ENCODE results near the gene HDC.
A peak's percentile ranks its signal among the peaks of the same experiment; 100 is the strongest.

Gene HDC

GRCh38 chr15:50259276-50259675 lies 6.2 kb downstream of the HDC start:
- peaks cover 21% of the 10 kb centered on the region for H3K4me1 ChIP-seq (ENCODE audit: insufficient read depth, poor library complexity, severe bottlenecking)

GRCh38 chr15:50257924-50258323 lies 7.6 kb downstream of the HDC start:
- H3K27me3 ChIP-seq (ENCODE audit: insufficient read depth, poor library complexity, severe bottlenecking) = no peaks in the 10 kb centered on the region
- peaks cover 21% of the 10 kb centered on the region for H3K4me1 ChIP-seq (ENCODE audit: insufficient read depth, poor library complexity, severe bottlenecking)
- DNase-seq (ENCODE audit: low spot score) (no peak), ATAC-seq (ENCODE audit: low read depth) (peak; percentile 90)
- TF ChIP-seq CTCF (IDR thresholded peaks at IDR 0.05; ENCODE audit: poor library complexity, severe bottlenecking) = no peak
- H3K36me3 ChIP-seq (ENCODE audit: low read depth) = no peaks in the 10 kb centered on the region
- H3K9me3 ChIP-seq (ENCODE audit: severe bottlenecking) = no peaks in the 10 kb centered on the region
- no peak overlapping the region for H3K4me3 ChIP-seq (ENCODE audit: severe bottlenecking)
- H3K27ac ChIP-seq (ENCODE audit: poor library complexity, severe bottlenecking) = peak overlapping the region; percentile 18

More at GRCh38 chr15:50259276-50259675, 6.2 kb downstream of the HDC start:
- no peak overlapping the region for H3K4me3 ChIP-seq (ENCODE audit: severe bottlenecking)
- no peak for TF ChIP-seq CTCF (IDR thresholded peaks at IDR 0.05; ENCODE audit: poor library complexity, severe bottlenecking)
- H3K9me3 ChIP-seq (ENCODE audit: severe bottlenecking) = no peaks in the 10 kb centered on the region
- no peaks in the 10 kb centered on the region for H3K36me3 ChIP-seq (ENCODE audit: low read depth)
- no peak for DNase-seq (ENCODE audit: low spot score)
- no peaks in the 10 kb centered on the region for H3K27me3 ChIP-seq (ENCODE audit: insufficient read depth, poor library complexity, severe bottlenecking)
- no peak for ATAC-seq (ENCODE audit: low read depth)
- no peak overlapping the region for H3K27ac ChIP-seq (ENCODE audit: poor library complexity, severe bottlenecking)

GRCh38 chr15:50257332-50257731 lies 8.2 kb downstream of the HDC start:
- peaks cover 21% of the 10 kb centered on the region for H3K4me1 ChIP-seq (ENCODE audit: insufficient read depth, poor library complexity, severe bottlenecking)
- H3K36me3 ChIP-seq (ENCODE audit: low read depth) = no peaks in the 10 kb centered on the region
- no peak for DNase-seq (ENCODE audit: low spot score)
- no peaks in the 10 kb centered on the region for H3K9me3 ChIP-seq (ENCODE audit: severe bottlenecking)
- no peak for ATAC-seq (ENCODE audit: low read depth)
- H3K27me3 ChIP-seq (ENCODE audit: insufficient read depth, poor library complexity, severe bottlenecking) = no peaks in the 10 kb centered on the region
- H3K4me3 ChIP-seq (ENCODE audit: severe bottlenecking) = no peak overlapping the region
- no peak for TF ChIP-seq CTCF (IDR thresholded peaks at IDR 0.05; ENCODE audit: poor library complexity, severe bottlenecking)
- H3K27ac ChIP-seq (ENCODE audit: poor library complexity, severe bottlenecking) = peak overlapping the region; percentile 18

- Histone ChIP-seq H3K4me3 (ENCODE audit: severe bottlenecking) (no peak overlapping the region), H3K9me3 (ENCODE audit: severe bottlenecking) (no peaks in the 10 kb centered on the region), H3K27ac (ENCODE audit: poor library complexity, severe bottlenecking) (peak overlapping the region; percentile 18), H3K36me3 (ENCODE audit: low read depth) (no peaks in the 10 kb centered on the region), H3K4me1 (ENCODE audit: insufficient read depth, poor library complexity, severe bottlenecking) (peaks cover 21% of the 10 kb centered on the region), H3K27me3 (ENCODE audit: insufficient read depth, poor library complexity, severe bottlenecking) (no peaks in the 10 kb centered on the region)
- no peak for DNase-seq (ENCODE audit: low spot score)
- peak; percentile 85 for ATAC-seq (ENCODE audit: low read depth)
- TF ChIP-seq CTCF (IDR thresholded peaks at IDR 0.05; ENCODE audit: poor library complexity, severe bottlenecking) = no peak
These were observed 9.1 kb downstream of the HDC start for GRCh38 chr15:50256188-50257041.

- no peaks in the 10 kb centered on the region for H3K36me3 ChIP-seq (ENCODE audit: low read depth)
- DNase-seq (ENCODE audit: low spot score) (no peak), ATAC-seq (ENCODE audit: low read depth) (no peak)
- no peak for TF ChIP-seq CTCF (IDR thresholded peaks at IDR 0.05; ENCODE audit: poor library complexity, severe bottlenecking)
- no peaks in the 10 kb centered on the region for H3K27me3 ChIP-seq (ENCODE audit: insufficient read depth, poor library complexity, severe bottlenecking)
- no peak overlapping the region for H3K4me3 ChIP-seq (ENCODE audit: severe bottlenecking)
- no peak overlapping the region for H3K27ac ChIP-seq (ENCODE audit: poor library complexity, severe bottlenecking)
- H3K9me3 ChIP-seq (ENCODE audit: severe bottlenecking) = no peaks in the 10 kb centered on the region
- peaks cover 16% of the 10 kb centered on the region for H3K4me1 ChIP-seq (ENCODE audit: insufficient read depth, poor library complexity, severe bottlenecking)
These were observed 13.0 kb downstream of the HDC start for GRCh38 chr15:50252556-50252955.

Data from RWPE2 (cell line).